HG02798 (cell line): Measurements from ENCODE around the gene OR2T27.
"Not testable (repeated sequence)": the region's sequence is repeated elsewhere in the genome, so short reads cannot be mapped to it uniquely, and the experiment has no call there.

Experiments
- ATAC-seq: cut with Tn5 transposase; IDR thresholded peaks from one replicate; pipeline ENCODE4 v1.9.1; 2021; ENCODE audit warnings: mild to moderate bottlenecking; ENCODE audit not compliant: unreplicated experiment, poor library complexity

The OR2T27 gene

DNA sequence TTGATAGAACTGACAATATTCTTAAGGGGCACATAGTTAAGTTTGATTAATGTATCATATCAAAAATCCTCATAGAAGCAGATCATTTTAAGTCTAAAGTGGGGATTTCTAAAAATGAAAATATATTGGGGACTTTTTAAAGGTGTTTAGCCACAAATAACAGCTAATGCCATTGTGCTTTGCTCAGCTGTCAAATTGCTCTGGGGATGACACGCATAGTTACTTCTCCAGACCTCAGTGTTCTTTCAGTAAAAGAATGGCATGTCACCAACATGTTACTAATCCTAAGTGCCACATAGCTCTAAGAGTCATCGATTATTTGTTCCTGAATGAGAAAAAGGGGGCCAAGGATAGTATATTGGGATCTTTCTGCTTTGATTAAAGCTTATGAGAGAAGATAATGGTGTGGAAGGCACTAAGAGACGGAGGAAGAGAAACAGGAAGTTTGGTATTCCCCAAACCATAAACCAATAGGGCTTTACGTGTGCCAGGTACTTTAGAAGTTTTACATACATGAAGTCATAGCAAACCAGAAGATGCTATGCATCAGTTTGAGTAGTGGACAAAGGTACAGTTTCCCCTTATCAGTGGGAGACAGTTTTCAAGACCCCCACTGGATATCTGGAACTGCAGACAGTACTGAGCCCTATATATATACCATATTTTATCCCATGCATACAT, 12.2 kb downstream of the OR2T27 start:
- peak; percentile 74 for ATAC-seq

DNA sequence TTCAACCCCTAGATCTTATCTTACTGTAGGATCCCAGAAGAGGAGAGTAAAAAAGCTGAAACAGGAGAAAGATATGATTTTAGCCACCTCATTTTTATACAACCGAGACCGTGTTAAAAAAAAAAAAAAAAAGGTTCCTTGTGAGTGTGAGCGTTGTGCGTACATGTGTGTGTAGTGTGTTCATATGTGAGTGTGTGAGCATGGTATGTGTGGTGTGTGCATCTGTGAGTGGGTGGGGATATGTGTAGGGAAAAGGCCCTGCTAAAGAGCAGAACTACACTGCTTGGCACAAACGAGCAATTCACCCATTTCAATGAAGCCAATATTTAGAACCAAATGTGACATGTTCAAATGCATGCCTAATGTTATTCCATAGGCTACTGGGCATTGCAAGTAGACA, 13.7 kb downstream of the OR2T27 start:
- peak; percentile 2 for ATAC-seq

DNA sequence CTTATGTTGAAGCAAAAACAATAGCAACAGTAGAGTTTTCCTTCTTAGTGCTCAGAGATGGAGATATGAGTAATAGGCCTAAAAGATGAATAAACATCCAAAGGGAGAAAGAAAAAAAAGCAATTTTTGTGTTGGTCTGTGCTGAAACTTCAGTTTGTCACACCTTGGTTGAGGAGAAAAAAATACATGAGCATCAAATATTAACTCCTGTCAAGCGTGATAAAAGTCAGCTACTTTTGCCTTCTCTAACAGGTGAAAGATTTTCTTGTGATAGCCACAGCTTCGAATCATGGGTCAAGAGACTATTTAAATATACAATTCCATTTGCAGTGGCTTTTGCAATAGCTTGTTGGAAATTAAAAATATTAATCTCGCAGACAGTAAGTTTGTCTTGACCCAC, 14.4 kb downstream of the OR2T27 start:
- ATAC-seq, result peak; percentile 51

DNA sequence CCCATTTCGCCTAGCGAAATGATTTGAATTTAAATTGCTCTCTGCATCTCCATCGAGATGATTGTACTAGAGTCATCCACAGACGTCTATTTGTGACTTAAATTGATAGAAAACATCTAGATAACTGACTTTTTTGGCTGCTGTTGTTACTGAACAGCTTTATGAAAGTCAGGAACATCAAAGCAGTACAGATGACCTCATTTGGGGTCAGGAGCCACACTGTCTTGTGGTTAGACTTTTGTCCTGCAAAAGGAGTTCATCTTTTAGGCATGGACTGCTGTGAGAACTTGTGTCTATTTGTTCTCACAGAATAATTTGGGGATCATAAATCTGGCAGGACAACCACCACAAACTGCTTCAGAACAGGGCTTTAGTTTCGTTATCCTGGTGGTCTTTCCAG, 15.7 kb downstream of the OR2T27 start:
- peak; percentile 36 for ATAC-seq

DNA sequence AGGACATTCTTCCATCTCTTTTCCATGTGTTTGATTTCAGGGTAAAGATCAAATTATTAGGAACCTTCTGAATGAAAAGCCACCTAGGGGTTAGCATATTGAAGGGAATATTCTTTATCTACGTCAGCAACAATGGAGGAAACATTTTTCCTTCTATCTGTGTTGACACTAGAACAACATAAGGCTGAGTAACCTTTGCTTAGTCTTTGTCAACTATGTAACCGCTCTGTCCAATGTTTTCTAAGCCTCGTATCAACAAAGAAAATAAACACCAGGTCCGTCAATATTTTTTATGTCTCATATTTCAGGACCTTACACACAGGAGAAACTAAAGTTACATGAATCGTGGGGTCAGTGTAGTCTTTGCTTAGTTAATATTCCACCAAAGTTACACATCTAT, 18.7 kb downstream of the OR2T27 start:
- ATAC-seq, result not testable (repeated sequence)

DNA sequence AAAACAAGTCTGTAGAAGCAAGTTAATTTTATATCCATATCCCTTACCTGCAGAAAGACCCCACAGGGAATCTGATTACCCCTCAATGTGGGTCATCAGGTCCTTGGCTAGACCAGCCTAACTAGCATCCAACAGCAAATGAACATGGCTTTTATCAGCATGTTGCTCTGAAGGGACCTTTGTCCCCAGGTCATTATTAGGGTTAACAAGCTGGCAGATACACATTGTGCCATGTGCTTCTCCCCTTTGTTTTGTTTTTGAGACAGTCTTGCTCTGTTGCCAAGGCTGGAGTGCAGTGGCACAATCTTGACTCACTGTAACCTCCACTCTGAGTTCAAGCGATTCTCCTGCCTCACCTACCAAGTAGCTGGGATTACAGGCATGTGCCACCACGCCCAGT, 20.3 kb downstream of the OR2T27 start, which contains the start of gene OR2T11:
Gene OR2T11 (minus strand): TSS at position 101 of the 400 bp plus-strand sequence. CDS start 7,963 bp downstream, outside the sequence.
- ATAC-seq, result not testable (repeated sequence)

DNA sequence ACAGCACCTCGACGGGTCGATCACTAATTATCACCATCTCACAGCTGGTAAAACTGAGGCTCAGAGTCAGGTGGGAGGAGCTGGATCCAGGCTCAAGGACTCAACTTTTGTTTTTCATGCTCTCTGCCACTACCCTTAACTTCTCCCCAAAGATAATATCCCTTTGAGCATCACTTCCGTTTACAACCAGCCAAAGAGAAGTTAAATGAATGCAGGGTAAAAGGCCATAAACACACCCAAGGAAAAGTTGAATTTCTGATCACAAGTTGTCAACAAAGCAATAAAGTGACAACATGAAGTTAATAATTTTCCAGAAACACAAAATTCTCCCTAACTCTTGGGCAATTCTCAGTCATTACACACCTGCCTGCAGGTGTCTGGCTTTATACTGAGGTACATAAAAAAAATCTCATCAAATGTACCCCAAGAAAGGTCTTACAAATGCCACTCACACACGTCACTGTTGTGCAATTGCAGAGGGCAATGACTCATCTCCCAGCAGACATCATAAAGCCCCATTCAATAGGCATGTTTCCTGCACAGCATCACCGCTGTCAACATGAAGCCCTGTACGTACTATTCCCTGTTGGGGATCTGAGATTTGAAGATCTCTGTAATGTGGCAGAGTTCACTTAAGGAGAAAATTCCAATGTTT, 23.8 kb downstream of the OR2T27 start:
- ATAC-seq, result no peak

DNA sequence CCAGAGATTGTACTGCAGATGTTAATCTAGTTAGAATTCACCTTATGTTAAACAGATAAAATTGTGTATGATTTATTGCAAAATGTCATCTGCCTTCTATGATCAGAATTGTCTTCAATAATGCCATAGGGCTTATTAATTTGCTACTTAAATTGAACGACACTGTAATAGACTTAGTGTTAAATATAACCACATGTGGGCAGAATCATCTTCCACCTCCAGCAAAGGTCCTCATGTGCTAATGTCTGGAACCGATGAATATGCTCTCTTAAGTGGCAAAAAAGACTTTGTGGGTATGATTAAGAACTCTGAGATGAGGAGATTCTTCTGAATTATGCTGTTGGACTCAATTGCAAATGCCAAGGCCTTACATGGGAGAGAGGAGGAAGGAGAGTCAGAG, 24.8 kb downstream of the OR2T27 start:
- no peak for ATAC-seq

DNA sequence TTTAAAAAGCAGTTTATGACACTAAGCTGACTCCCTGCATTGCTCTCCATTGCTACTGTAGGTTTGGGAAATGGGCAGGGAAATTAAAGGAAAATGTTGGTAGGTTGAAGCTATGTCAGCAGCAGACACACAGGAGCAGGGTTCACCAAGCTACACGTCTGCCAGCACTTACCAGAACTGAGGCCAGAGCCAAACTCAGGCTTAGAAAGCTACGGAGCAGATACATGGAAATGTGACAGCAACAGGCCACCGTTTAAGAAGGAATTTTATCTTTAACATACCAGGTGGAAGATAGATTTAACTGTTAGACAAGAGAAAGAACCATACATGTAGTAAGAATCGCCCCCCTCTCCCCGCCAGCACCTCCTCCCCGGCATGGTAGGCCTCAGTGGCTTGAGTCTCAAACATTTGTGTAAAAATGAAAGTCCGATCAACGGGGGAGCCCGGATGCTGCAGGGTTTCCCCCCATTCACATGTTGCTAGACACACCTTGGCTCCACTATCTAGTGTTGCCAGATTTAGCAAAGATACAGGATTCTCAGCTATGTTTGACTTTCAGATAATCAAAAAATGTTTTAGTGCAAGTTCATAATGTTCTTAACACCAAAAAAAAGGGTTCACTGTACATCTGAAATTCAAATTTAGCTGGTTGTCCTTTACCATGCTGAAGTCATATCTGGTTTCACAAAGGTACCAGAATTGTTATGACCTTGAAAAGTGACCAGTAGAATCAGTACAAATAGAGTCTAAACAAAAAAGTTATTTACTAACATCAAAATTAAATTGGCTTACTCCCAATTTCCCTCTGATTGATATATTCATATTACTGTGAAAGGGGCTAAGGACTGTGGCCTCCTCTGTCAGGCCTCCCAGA, 27.1 kb downstream of the OR2T27 start:
- ATAC-seq, result no peak

DNA sequence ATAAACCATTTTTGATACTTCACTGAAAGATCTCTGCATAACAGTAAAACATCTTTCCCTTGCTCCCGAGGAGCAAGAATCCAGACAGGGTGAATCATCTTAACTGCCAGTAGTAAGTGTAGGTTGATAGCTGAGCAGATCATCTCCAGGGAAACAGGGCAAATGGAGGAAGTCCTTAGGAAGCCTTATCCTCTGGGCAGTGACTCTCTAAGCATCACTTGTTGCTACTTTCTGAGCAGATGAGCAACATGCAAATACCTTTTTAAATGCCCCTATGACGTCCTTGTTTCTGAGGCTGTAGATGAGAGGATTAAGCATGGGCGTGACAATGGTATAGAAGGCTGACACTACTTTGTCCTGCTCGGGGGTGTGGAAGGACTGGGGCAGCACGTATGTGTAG, 29.4 kb downstream of the OR2T27 start:
- ATAC-seq, result no peak

DNA sequence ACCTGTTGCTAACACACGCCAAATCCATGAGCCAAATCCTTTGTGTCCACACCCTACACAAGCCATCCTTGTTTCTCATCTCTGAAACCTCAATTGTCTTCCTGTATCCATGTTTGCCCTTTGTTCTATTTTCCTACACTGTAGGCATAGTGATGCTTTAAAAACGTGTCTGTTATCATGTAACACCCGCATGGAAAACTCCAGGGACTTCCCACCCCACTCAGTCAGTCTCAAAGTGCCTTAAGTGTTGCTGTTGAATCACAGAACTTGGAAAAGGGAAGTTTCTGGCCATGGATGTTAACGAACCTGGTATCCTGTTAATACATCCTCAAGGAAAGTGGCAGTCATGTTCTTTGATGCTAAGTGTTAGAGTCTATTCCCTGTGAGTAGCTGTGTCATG, 30.2 kb downstream of the OR2T27 start:
- no peak for ATAC-seq

DNA sequence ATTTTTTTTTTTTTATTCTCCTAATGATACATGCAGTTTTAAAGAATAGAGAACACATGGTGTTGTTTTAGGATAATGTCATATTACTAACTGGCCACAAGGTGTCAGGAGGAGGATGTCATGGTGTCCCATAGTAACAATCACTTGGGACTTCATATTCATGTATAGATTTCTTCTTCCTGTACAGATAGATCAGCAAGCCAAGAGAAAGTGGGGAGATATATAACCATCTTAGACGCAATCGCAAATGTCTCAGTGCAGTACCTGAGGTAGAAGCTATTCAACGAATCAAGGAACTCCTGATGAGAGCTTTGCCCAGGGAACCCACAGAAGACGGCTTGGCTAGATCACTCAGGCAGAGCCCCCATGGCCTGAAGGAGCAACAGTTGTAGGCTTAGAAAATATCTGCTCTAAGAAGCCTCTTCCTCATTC, 32.7 kb downstream of the OR2T27 start:
- no peak for ATAC-seq

DNA sequence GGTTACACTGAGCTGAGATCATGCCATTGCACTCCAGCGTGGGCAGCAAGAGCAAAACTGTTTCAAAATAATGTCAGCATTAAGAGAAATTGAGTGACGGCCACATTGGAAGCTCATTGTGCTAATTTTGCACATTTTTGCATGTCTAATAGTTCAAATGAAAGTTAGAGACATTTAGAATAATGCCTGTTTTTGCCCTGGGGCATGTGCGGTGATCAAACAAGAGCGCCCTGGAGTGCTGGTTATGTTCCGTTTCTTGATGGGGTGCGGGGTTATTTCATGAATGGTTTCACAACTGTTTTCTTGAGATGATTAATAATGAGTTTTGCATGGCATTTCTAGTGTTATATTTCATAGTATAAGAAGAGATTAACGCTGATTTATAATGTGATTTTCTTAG, 33.6 kb downstream of the OR2T27 start:
- ATAC-seq, result no peak

DNA sequence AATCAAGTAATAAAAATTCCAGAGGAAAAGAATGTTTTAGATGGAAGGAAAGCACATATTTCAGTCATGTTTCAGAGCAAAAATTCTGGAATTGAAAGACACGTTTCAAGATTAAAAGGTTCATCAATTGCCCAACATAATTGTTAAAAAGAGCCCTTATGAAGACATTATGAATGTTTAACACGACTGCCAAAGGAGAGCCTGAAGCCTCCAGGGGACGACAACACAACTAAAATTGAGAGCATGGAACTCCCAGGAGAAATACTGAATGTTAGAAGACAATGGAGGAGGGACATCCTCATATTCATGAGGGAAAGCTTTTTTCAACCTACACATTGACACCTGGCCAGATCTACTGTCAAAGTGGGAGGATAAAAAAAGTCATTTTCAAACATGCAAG, 36.5 kb downstream of the OR2T27 start:
- ATAC-seq, result no peak

DNA sequence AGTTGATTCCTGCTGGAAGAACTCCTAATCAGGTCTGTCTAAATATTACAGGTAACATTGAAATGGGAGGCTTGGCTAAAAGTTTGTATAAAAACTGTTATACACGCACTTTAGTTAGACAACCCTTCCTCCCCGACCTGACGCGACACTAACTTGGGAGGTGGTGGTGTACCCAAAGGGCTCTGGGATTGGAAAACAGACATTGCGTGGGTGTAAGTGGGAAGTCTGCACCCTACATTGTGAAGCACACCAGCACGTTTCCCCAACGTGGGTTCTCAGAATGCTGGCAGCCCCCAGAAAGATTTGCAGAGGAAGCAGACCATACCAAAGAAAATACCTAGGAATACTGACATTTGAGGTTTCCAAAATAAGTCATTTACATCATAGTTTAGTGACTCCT, 37.2 kb downstream of the OR2T27 start:
- no peak for ATAC-seq

DNA sequence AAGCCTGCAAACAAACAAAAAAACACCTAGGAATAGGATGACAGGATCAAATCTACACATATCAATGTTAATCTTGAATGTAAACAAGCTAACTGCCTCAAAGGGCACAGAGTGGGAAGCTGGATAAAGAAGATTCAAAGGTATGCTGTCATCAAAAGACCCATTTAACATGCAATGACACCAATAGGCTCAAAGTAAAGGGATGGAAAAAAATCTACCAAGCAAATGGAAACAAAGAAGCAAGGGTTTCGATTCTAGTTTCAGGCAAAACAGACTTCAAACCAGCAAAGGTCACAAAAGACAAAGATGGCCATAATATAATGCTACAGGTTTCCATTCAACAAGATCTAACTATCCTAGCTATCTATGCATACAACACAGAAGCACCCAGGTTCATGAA, 41.6 kb downstream of the OR2T27 start:
- no peak for ATAC-seq

DNA sequence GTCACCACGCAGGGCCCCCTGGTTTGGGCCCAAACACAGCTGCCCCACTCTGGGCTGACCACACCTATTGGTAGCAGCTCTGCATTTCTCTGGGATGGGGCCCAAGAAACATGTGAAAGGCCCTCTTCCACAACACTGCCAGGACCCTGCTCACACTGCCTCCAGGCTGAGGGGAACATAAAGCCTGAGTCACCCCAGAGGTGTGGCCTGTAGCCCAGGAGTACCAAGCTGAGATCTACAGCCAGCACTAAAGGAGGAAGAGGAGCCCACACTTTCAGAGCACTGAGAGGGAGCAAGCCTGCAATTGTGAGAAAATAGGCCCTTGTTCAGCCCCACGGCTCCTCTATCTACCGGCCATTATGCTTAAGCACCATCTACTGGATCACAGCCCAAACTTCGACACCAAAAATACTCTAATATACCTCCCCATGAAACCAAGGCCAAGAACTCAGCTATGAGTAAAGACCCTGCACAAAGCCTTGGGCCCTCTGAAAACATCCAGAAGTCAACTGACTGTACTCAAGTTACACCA, 43.4 kb downstream of the OR2T27 start:
- no peak for ATAC-seq

DNA sequence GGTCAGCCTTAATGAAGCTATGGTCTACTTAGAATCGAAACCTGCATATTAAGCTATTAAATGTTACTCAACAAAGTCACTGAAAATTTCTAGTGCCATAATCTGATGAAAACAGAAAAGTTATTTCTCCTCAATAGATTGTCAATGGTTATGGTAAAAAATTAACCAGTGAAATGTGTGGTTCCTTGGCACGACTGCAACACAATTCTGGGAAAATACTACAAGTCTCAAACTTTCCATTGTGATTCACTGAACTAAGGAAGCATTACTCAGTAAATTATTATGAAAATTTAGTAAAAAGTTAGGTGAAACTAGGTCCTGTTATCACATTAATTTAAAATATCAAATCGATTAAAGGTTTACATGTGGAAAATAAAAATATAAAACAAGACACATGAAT, 45.0 kb downstream of the OR2T27 start:
- ATAC-seq, result no peak
